Astrocyte of the cerebellum (primary cell): ENCODE results near the gene TCF4.

Source experiments
- DNase-seq: peaks from one replicate; pipeline ENCODE4 v3.0.0-alpha.2; 2011; ENCODE audit warnings: low read depth
- H3K4me3 ChIP-seq: 2 replicates; pipeline ENCODE4 v1.5.1; 2011; ENCODE audit warnings: mild to moderate bottlenecking, low read depth, low read length, moderate library complexity
- CTCF ChIP-seq: IDR thresholded peaks from 2 replicates; pipeline ENCODE4 v1.5.1; 2012; ENCODE audit warnings: low read length, low read depth, moderate library complexity, mild to moderate bottlenecking; ENCODE audit errors: missing control alignments
- in situ Hi-C: cut with HindIII; loops from 2 replicates; pipeline ENCODE4 v1.10.0; 2017; ENCODE audit warnings: low sequenced_read_pairs

Gene TCF4

GRCh38 chr18:55370936-55371335, 217.1 kb downstream of the TCF4 start:
- DNase-seq: no peak
- TF ChIP-seq CTCF: no peak
- in situ Hi-C loops: no loop called here
- no peak overlapping the region for H3K4me3 ChIP-seq

DNA sequence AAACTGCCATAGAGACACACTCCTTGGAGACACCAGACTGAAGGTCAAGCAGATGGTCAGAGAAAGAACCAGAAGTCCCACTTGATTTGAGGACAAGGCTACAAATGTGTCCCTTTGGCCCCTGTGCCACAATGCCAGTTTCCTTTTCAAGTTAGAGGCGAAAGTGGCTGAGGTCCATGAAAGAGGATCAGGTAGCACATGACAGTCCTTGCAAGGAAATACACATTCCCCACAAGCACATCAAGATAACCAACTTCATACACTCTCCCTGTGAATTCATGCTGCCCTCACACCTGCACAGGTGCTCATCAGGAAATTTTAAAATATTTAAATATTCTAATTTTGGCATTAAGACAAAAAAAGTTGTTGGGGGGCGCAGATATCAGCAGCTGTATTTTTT, 218.6 kb downstream of the TCF4 start:
- DNase-seq: no peak
- TF ChIP-seq CTCF: no peak
- in situ Hi-C loops: no loop called here
- no peak overlapping the region for H3K4me3 ChIP-seq

GRCh38 chr18:55365342-55365741, 222.7 kb downstream of the TCF4 start:
- no peak for TF ChIP-seq CTCF
- no peak for DNase-seq
- H3K4me3 ChIP-seq: no peak overlapping the region
- in situ Hi-C loops: no loop called here

- no peak overlapping the region for H3K4me3 ChIP-seq
- no peak for TF ChIP-seq CTCF
- DNase-seq: no peak
- in situ Hi-C loops: no loop called here
These were observed 225.7 kb downstream of the TCF4 start for GRCh38 chr18:55362303-55362702.

GRCh38 chr18:55361492-55362250, 226.3 kb downstream of the TCF4 start:
- TF ChIP-seq CTCF: no peak
- no peak for DNase-seq
- in situ Hi-C loops: no loop called here

DNA sequence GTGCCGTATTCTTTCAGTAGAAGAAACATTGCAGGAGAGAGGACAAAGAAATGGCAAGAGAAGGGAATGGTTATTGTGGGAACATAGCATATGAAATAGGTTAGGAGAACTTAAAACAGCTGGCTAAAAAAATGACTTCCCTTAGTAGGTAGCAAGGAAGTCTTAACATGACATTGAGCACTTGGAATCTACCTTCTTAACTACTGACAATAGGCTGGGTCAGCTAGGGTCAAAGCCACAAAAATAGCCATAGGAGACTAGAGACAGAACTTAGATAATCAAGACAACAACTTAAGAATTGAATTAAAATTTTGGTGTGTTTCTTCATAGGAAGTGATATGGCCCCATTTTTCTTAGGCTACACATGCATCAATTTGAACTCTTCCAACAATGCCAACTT, 227.9 kb downstream of the TCF4 start:
- in situ Hi-C loops: no loop called here

More at GRCh38 chr18:55361492-55362250, 226.3 kb downstream of the TCF4 start:
- no peak overlapping the region for H3K4me3 ChIP-seq

More for the DNA sequence above, 227.9 kb downstream of the TCF4 start:
- H3K4me3 ChIP-seq: no peak overlapping the region
- no peak for DNase-seq
- no peak for TF ChIP-seq CTCF
